WTC11 (cell line): ENCODE results near the gene ZNF358.

Experiments
- CREM ChIP-seq: sonication (generic); formaldehyde crosslinking; IDR thresholded peaks from 2 replicates; pipeline ENCODE4 v1.8.1; 2022; ENCODE audit warnings: mild to moderate bottlenecking, missing genetic modification reagents, moderate library complexity
- NR3C1 ChIP-seq: sonication (generic); formaldehyde crosslinking; conservative IDR thresholded peaks from 2 replicates; pipeline ENCODE4 v1.8.1; 2023; ENCODE audit warnings: low read depth, mild to moderate bottlenecking, missing genetic modification reagents
- SMAD3 ChIP-seq: sonication (generic); formaldehyde crosslinking; IDR thresholded peaks from 2 replicates; pipeline ENCODE4 v1.8.0; 2022; ENCODE audit warnings: missing genetic modification reagents, mild to moderate bottlenecking, borderline replicate concordance
- SP1 ChIP-seq: sonication (generic); formaldehyde crosslinking; conservative IDR thresholded peaks from 2 replicates; pipeline ENCODE4 v1.8.1; 2022; ENCODE audit warnings: missing genetic modification reagents
- TCF7 ChIP-seq: sonication (generic); formaldehyde crosslinking; IDR thresholded peaks from 2 replicates; pipeline ENCODE4 v1.8.0; 2022; ENCODE audit warnings: mild to moderate bottlenecking, low read depth, missing genetic modification reagents, moderate library complexity
- TEAD4 ChIP-seq: sonication (generic); formaldehyde crosslinking; IDR thresholded peaks from 2 replicates; pipeline ENCODE4 v1.8.0; 2022; ENCODE audit warnings: mild to moderate bottlenecking, missing genetic modification reagents
- TF ChIP-seq, protein P1 (sequence below): fragments of 200-600 bp; IDR thresholded peaks from 2 replicates; pipeline ENCODE4 v1.8.0; 2022; ENCODE audit warnings: antibody characterized with exemption
- TF ChIP-seq, protein P2 (sequence below): fragments of 250-450 bp; sonication (Bioruptor Pico); IDR thresholded peaks from 2 replicates; pipeline ENCODE4 v1.9.0; 2021; ENCODE audit warnings: mild to moderate bottlenecking, borderline replicate concordance
- TF ChIP-seq, protein P3 (sequence below): sonication (generic); formaldehyde crosslinking; conservative IDR thresholded peaks from 2 replicates; pipeline ENCODE4 v1.8.1; 2022; ENCODE audit warnings: mild to moderate bottlenecking, missing genetic modification reagents
- TF ChIP-seq, protein P4 (sequence below): sonication (generic); formaldehyde crosslinking; IDR thresholded peaks from 2 replicates; pipeline ENCODE4 v1.8.1; 2023; ENCODE audit warnings: mild to moderate bottlenecking, missing genetic modification reagents, borderline replicate concordance

DNA sequence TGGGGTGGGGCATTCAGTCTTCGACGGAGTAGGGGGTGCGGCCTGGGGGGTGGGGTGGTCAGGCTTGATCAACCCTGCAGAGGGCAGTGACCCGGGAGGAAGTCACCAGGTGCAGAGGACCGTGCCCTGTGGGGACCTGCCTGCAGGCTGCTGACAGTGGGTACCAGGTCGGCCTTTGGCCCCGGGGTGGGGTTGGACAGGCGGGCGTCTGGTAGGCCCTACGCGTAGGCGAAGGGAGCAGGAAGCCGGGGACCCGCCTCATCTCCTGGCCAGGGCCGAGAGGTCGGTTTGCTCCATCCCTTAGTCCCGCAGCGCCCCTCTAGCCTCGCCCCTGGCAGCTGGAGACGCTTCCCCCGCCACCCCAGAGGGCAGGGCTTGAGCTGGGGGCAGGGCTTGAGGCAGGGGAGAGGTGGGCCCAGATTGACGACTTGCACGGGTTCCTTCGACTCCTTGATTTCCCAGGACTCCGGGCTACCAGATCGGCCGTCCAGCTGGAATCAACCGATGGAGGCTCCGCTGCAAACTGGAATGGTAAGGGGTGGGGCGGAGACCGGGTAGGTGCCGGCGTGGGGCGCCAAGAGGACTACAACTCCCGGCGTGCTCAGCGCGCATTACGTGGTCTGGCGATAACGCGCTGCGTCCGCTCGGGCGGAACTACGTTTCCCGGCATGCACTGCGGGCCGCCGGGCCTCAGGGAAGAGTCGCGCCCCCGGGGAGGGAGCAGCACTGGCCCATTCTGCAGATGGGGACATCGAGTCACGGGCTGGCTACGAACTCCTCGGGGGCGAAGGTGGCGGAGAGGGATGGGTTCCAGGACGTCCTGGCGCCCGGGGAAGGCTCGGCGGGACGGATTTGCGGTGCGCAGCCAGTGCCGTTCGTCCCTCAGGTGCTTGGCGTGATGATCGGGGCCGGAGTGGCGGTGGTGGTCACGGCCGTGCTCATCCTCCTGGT lies 19.4 kb downstream of the ZNF358 start, which contains the start of gene PNPLA6:
- TF ChIP-seq TEAD4 (CRISPR knock-in tag) (no peak), SMAD3 (CRISPR knock-in tag) (no peak), CREM (CRISPR knock-in tag) (peak; percentile 79; the same call in 1 of the 2 replicates), TCF7 (CRISPR knock-in tag) (no peak), SP1 (CRISPR knock-in tag) (peak; percentile 89), NR3C1 (CRISPR knock-in tag) (no peak)
- TF ChIP-seq, protein P1, sequence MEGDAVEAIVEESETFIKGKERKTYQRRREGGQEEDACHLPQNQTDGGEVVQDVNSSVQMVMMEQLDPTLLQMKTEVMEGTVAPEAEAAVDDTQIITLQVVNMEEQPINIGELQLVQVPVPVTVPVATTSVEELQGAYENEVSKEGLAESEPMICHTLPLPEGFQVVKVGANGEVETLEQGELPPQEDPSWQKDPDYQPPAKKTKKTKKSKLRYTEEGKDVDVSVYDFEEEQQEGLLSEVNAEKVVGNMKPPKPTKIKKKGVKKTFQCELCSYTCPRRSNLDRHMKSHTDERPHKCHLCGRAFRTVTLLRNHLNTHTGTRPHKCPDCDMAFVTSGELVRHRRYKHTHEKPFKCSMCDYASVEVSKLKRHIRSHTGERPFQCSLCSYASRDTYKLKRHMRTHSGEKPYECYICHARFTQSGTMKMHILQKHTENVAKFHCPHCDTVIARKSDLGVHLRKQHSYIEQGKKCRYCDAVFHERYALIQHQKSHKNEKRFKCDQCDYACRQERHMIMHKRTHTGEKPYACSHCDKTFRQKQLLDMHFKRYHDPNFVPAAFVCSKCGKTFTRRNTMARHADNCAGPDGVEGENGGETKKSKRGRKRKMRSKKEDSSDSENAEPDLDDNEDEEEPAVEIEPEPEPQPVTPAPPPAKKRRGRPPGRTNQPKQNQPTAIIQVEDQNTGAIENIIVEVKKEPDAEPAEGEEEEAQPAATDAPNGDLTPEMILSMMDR: no peak
- TF ChIP-seq, protein P2, sequence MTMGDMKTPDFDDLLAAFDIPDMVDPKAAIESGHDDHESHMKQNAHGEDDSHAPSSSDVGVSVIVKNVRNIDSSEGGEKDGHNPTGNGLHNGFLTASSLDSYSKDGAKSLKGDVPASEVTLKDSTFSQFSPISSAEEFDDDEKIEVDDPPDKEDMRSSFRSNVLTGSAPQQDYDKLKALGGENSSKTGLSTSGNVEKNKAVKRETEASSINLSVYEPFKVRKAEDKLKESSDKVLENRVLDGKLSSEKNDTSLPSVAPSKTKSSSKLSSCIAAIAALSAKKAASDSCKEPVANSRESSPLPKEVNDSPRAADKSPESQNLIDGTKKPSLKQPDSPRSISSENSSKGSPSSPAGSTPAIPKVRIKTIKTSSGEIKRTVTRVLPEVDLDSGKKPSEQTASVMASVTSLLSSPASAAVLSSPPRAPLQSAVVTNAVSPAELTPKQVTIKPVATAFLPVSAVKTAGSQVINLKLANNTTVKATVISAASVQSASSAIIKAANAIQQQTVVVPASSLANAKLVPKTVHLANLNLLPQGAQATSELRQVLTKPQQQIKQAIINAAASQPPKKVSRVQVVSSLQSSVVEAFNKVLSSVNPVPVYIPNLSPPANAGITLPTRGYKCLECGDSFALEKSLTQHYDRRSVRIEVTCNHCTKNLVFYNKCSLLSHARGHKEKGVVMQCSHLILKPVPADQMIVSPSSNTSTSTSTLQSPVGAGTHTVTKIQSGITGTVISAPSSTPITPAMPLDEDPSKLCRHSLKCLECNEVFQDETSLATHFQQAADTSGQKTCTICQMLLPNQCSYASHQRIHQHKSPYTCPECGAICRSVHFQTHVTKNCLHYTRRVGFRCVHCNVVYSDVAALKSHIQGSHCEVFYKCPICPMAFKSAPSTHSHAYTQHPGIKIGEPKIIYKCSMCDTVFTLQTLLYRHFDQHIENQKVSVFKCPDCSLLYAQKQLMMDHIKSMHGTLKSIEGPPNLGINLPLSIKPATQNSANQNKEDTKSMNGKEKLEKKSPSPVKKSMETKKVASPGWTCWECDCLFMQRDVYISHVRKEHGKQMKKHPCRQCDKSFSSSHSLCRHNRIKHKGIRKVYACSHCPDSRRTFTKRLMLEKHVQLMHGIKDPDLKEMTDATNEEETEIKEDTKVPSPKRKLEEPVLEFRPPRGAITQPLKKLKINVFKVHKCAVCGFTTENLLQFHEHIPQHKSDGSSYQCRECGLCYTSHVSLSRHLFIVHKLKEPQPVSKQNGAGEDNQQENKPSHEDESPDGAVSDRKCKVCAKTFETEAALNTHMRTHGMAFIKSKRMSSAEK (CRISPR knock-in tag): no peak
- TF ChIP-seq, protein P3, sequence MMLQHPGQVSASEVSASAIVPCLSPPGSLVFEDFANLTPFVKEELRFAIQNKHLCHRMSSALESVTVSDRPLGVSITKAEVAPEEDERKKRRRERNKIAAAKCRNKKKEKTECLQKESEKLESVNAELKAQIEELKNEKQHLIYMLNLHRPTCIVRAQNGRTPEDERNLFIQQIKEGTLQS (CRISPR knock-in tag): no peak
- TF ChIP-seq, protein P4, sequence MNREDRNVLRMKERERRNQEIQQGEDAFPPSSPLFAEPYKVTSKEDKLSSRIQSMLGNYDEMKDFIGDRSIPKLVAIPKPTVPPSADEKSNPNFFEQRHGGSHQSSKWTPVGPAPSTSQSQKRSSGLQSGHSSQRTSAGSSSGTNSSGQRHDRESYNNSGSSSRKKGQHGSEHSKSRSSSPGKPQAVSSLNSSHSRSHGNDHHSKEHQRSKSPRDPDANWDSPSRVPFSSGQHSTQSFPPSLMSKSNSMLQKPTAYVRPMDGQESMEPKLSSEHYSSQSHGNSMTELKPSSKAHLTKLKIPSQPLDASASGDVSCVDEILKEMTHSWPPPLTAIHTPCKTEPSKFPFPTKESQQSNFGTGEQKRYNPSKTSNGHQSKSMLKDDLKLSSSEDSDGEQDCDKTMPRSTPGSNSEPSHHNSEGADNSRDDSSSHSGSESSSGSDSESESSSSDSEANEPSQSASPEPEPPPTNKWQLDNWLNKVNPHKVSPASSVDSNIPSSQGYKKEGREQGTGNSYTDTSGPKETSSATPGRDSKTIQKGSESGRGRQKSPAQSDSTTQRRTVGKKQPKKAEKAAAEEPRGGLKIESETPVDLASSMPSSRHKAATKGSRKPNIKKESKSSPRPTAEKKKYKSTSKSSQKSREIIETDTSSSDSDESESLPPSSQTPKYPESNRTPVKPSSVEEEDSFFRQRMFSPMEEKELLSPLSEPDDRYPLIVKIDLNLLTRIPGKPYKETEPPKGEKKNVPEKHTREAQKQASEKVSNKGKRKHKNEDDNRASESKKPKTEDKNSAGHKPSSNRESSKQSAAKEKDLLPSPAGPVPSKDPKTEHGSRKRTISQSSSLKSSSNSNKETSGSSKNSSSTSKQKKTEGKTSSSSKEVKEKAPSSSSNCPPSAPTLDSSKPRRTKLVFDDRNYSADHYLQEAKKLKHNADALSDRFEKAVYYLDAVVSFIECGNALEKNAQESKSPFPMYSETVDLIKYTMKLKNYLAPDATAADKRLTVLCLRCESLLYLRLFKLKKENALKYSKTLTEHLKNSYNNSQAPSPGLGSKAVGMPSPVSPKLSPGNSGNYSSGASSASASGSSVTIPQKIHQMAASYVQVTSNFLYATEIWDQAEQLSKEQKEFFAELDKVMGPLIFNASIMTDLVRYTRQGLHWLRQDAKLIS (CRISPR knock-in tag): no peak
